ENCODE data around the gene RASGRP3.

The RASGRP3 gene

GRCh38 chr2:33509908-33510585 lies 33.6 kb downstream of the RASGRP3 start:
- TF ChIP-seq CTCF (IDR thresholded peaks at IDR 0.05), result no peak
- Histone ChIP-seq H3K27ac (no peak overlapping the region), H3K4me2 (ENCODE audit: low read length) (no peak overlapping the region), H3K4me1 (no peaks in the 10 kb centered on the region), H3K36me3 (ENCODE audit: control insufficient read depth, insufficient read depth, low read length) (no peaks in the 10 kb centered on the region), H3K9me3 (ENCODE audit: control insufficient read depth, low read length) (no peaks in the 10 kb centered on the region), H2AFZ (no peak overlapping the region), H3K27me3 (ENCODE audit: control insufficient read depth, insufficient read depth, low read length) (no peaks in the 10 kb centered on the region), H3K79me2 (no peaks in the 10 kb centered on the region), H3K4me3 (ENCODE audit: low read depth, low read length) (no peak overlapping the region), H3K9ac (no peak overlapping the region)

GRCh38 chr2:33510586-33510968 lies 34.1 kb downstream of the RASGRP3 start:
- H3K27me3 ChIP-seq (ENCODE audit: control insufficient read depth, insufficient read depth, low read length), result no peaks in the 10 kb centered on the region
- no peak overlapping the region for H3K27ac ChIP-seq
- no peaks in the 10 kb centered on the region for H3K9me3 ChIP-seq (ENCODE audit: control insufficient read depth, low read length)
- no peak overlapping the region for H3K4me2 ChIP-seq (ENCODE audit: low read length)
- H2AFZ ChIP-seq, result no peak overlapping the region
- H3K4me3 ChIP-seq (ENCODE audit: low read depth, low read length), result no peak overlapping the region
- no peak overlapping the region for H3K9ac ChIP-seq
- no peak for TF ChIP-seq CTCF (IDR thresholded peaks at IDR 0.05)
- no peaks in the 10 kb centered on the region for H3K79me2 ChIP-seq
- H3K4me1 ChIP-seq, result no peaks in the 10 kb centered on the region
- H3K36me3 ChIP-seq (ENCODE audit: control insufficient read depth, insufficient read depth, low read length), result no peaks in the 10 kb centered on the region

DNA sequence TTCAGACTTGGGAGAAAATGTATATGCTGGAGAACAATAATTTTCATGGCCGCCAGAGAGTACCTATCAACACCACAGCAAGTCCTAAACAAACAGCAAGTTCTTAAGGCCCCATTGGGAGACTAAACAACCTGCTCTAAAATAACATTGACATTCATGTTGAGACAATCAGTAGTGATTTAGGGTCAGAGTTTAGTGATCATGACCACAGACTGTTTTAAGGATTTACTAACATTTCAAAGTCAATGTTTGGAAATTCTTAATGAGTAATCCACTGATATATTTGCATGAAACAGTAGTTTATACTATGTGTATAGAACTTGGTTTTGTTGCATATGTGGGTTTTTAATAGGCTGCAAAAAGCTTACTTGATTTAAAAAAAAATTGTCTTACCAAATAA lies 34.7 kb downstream of the RASGRP3 start:
- Histone ChIP-seq H3K9me3 (ENCODE audit: control insufficient read depth, low read length) (no peaks in the 10 kb centered on the region), H3K4me1 (no peaks in the 10 kb centered on the region), H3K27ac (no peak overlapping the region), H3K9ac (no peak overlapping the region), H3K4me3 (ENCODE audit: low read depth, low read length) (no peak overlapping the region), H3K79me2 (no peaks in the 10 kb centered on the region), H3K36me3 (ENCODE audit: control insufficient read depth, insufficient read depth, low read length) (no peaks in the 10 kb centered on the region), H2AFZ (no peak overlapping the region), H3K27me3 (ENCODE audit: control insufficient read depth, insufficient read depth, low read length) (no peaks in the 10 kb centered on the region), H3K4me2 (ENCODE audit: low read length) (no peak overlapping the region)
- no peak for TF ChIP-seq CTCF (IDR thresholded peaks at IDR 0.05)

DNA sequence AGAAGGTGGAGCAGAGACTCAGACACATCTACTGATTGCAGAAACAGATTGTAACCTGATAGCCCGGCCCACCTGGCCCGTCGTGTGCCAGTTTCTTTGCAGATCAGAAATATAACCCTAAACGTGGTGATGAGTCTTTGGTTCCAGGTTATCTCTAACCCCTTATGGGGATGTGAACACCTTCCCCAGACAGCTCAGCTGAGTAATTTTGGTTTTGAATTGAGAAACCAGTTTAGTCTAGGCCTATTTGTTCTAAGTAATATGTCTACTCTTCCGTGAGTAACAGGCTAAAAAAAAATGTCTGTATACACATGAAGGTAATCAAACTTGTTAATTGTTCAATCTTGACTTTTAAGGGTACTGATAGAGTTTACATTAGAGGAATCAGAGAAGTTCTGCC lies 35.7 kb downstream of the RASGRP3 start:
- no peak overlapping the region for H3K9ac ChIP-seq
- H3K4me2 ChIP-seq (ENCODE audit: low read length), result no peak overlapping the region
- H3K36me3 ChIP-seq (ENCODE audit: control insufficient read depth, insufficient read depth, low read length), result no peaks in the 10 kb centered on the region
- H3K27me3 ChIP-seq (ENCODE audit: control insufficient read depth, insufficient read depth, low read length), result no peaks in the 10 kb centered on the region
- H3K4me1 ChIP-seq, result no peaks in the 10 kb centered on the region
- TF ChIP-seq CTCF (IDR thresholded peaks at IDR 0.05), result no peak
- H3K79me2 ChIP-seq, result no peaks in the 10 kb centered on the region
- H3K27ac ChIP-seq, result no peak overlapping the region
- H3K4me3 ChIP-seq (ENCODE audit: low read depth, low read length), result no peak overlapping the region
- H2AFZ ChIP-seq, result no peak overlapping the region
- H3K9me3 ChIP-seq (ENCODE audit: control insufficient read depth, low read length), result no peaks in the 10 kb centered on the region

DNA sequence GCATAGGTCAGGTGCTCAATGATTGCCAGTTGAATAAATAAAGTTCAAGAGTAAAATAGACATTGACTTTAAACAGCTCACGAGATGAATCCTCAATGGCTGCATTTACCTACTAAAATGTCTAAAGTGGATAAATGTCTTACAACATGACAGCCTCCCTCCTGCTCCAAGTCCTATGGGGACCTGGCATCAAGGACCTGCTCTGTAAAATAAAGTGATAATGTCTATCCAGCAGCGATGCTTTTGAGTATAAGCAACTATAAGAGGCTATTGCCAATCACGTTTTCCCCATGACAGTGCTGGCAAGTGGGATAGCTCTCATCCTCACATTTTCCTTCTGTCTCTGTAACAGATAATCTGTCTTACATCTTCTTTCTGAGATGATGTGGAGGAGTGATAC lies 37.0 kb downstream of the RASGRP3 start:
- Histone ChIP-seq H3K79me2 (no peaks in the 10 kb centered on the region), H2AFZ (no peak overlapping the region), H3K4me2 (ENCODE audit: low read length) (no peak overlapping the region), H3K27ac (no peak overlapping the region), H3K9me3 (ENCODE audit: control insufficient read depth, low read length) (no peaks in the 10 kb centered on the region), H3K4me1 (no peaks in the 10 kb centered on the region), H3K4me3 (ENCODE audit: low read depth, low read length) (no peak overlapping the region), H3K27me3 (ENCODE audit: control insufficient read depth, insufficient read depth, low read length) (no peaks in the 10 kb centered on the region), H3K9ac (no peak overlapping the region), H3K36me3 (ENCODE audit: control insufficient read depth, insufficient read depth, low read length) (no peaks in the 10 kb centered on the region)
- TF ChIP-seq CTCF (IDR thresholded peaks at IDR 0.05), result no peak

Measured in parathyroid adenoma (tissue), 2 donors.